HG02642 (cell line): ENCODE data around the gene CNOT10.
"Not testable (repeated sequence)": the region's sequence is repeated elsewhere in the genome, so short reads cannot be mapped to it uniquely, and the experiment has no call there.

Source experiments
- ATAC-seq: cut with Tn5 transposase; IDR thresholded peaks from one replicate; pipeline ENCODE4 v1.9.1; 2021; ENCODE audit warnings: mild to moderate bottlenecking; ENCODE audit not compliant: unreplicated experiment, poor library complexity

Gene CNOT10

GRCh38 chr3:32686713-32687112, 1.7 kb downstream of the CNOT10 start:
- ATAC-seq, result no peak

GRCh38 chr3:32691847-32692246, 6.9 kb downstream of the CNOT10 start:
- ATAC-seq, result no peak

GRCh38 chr3:32696523-32696922, 11.5 kb downstream of the CNOT10 start:
- ATAC-seq, result no peak

- no peak for ATAC-seq
These were observed 13.5 kb downstream of the CNOT10 start for GRCh38 chr3:32698506-32698905.

GRCh38 chr3:32699429-32699828, 14.4 kb downstream of the CNOT10 start:
- ATAC-seq, result no peak

GRCh38 chr3:32700244-32700643, 15.3 kb downstream of the CNOT10 start:
- no peak for ATAC-seq

GRCh38 chr3:32703491-32703972, 18.5 kb downstream of the CNOT10 start:
- no peak for ATAC-seq

- no peak for ATAC-seq
These were observed 20.2 kb downstream of the CNOT10 start for GRCh38 chr3:32705232-32705631.

- no peak for ATAC-seq
These were observed 21.5 kb downstream of the CNOT10 start for GRCh38 chr3:32706348-32707025.

- ATAC-seq, result no peak
These were observed 22.0 kb downstream of the CNOT10 start for GRCh38 chr3:32707026-32707370.

GRCh38 chr3:32708672-32709283, 23.8 kb downstream of the CNOT10 start:
- no peak for ATAC-seq

- ATAC-seq, result no peak
These were observed 24.4 kb downstream of the CNOT10 start for GRCh38 chr3:32709346-32709745.

- ATAC-seq, result no peak
These were observed 27.6 kb downstream of the CNOT10 start for GRCh38 chr3:32712506-32713055.

GRCh38 chr3:32713181-32713580, 28.2 kb downstream of the CNOT10 start:
- ATAC-seq, result no peak

- no peak for ATAC-seq
These were observed 34.3 kb downstream of the CNOT10 start for GRCh38 chr3:32719335-32719734.

- ATAC-seq, result no peak
These were observed 34.9 kb downstream of the CNOT10 start for GRCh38 chr3:32719931-32720330.

GRCh38 chr3:32725721-32726120, 40.7 kb downstream of the CNOT10 start:
- ATAC-seq, result no peak

GRCh38 chr3:32733631-32734229, 48.7 kb downstream of the CNOT10 start:
- no peak for ATAC-seq

- no peak for ATAC-seq
These were observed 49.8 kb downstream of the CNOT10 start for GRCh38 chr3:32734756-32735155.

GRCh38 chr3:32743470-32743869, 58.5 kb downstream of the CNOT10 start:
- not testable (repeated sequence) for ATAC-seq

- no peak for ATAC-seq
These were observed 58.9 kb downstream of the CNOT10 start for GRCh38 chr3:32743934-32744333.
